ENCODE data around the gene GALNT3.

The GALNT3 gene

DNA sequence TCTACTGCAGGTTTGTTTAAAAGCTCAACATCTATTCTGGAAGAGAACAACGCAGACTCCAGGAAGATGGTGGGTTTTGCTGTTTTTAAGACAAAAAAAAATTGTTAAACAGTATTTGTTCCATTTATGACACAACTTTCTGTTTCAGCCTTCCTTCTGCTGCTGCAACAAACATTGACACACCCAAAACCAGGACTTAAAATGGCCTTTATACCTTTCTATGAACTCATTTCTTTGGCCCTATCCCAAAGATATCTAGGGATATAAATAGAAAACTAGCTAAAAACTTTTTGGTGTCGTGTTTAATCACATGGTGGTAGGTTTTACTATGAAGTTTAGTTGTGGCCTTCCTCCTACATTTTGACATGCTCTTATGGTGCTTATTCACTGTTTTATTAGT is 964 bp upstream of the GALNT3 start:
- DNase-seq = no peak

DNA sequence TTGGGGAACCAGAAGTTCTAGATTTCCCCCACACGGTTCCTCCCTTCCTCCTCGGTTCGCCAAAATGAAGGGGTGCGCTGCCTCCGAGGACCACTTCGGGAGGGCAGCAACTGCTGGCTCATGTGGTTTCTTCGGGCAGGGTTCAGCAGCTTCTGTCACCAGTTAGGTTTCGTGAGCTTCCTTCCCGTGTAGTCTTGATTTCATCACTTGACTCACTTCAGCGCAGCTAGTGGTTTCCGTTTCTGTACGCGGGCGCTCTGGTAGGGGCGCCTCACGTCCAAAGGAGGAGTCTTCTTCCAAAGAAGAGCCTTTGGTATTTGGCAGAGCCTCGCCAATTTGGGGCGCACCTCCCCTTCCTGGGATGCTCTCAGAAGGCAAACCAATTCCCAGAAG is 485 bp upstream of the GALNT3 start:
- peak; percentile 80 for DNase-seq

DNA sequence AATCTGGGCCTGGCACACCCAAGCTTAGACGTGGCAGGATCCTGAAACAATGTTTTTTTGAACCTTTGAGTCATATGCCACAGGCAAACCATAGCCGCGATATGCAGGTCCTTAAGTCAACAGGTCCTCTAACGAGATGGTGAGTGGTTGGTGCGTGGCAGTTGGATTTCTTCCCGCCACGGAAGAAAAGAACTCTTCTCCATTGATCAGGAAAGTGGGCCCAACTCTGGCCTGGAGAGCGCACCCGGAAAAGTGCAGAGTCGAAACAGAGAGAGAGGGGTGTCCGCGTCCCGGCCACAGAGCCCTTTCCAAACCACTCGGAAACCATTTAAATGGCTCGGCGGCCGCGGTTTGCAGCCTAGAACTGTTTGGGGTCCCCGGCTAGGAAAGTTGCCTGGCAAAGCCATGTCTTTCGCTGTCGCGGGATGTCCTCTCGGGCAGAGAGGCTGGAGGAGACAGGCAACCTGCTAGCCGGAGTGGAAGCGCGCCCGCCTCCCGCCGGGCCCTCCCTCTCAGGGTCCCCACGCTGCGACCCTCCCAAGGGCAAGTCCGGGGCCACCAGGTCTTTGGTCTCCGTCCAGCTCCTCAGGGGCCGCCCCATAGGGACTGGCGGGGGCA is 777 bp downstream of the GALNT3 start:
- DNase-seq = peak; percentile 60

DNA sequence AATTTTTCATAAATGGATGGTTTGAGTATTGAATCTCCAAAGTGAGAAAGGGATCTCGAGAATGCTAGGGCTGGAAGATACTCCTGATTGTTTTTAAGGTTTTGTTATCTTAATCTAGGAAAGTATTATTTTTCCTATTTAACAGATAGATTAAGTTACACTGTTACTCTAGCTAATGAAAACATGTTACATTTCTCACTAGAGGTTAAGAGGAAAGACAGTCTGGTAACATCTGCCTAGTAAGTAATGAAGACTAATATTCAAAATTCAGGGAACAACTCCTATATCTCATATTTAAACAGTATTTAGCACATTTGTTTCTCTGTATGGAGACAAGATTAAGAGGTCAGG is 2.0 kb downstream of the GALNT3 start:
- no peak for DNase-seq

DNA sequence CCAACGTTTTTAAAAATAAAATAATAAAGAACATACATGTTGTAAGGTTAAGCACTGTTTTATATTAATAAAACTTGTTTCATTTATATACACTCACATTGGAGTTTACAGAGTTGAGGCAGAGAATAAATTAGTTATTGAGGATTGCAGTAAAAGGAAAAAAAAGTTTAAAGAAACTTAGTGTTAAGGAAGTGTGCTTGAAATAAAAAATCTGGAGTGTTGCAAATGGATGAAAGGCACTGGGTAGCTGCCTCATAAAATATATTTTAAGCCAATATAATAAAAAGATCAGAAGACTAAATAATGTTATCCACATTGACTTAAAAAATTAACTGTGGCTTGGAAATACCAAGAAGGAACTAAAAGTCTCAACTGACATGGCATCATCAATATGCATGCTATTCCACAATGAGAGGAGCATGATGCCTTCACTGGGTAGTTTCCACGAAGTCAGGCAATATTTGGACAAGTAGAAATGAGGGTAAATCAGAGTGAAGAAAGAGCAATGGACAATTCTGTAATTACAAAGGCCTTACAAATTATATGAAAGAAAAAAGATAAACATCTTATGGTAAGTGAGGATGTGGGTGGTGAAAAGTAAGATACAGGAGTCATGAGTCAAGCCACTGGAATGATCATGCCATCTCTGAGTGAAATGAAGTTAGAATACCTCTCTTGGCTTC is 2.5 kb downstream of the GALNT3 start:
- DNase-seq = no peak

DNA sequence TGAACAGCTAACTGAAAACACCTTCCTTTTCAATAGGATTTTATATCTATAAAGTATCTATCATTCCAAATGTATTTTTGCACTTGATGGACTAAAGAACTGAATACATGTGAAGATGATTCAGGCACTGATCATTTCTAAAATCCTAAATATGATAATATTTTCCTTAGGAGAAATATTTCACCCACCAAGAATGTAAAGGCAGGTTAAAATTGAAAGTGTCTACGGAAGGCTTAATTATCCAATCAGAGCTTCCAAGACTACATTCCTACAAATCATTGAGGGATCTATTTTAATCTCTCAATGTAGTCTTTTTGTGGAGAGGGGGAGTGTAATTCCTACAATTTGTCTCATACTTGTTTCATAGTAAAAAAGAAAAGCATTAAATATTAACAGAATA is 3.6 kb downstream of the GALNT3 start:
- DNase-seq = no peak

DNA sequence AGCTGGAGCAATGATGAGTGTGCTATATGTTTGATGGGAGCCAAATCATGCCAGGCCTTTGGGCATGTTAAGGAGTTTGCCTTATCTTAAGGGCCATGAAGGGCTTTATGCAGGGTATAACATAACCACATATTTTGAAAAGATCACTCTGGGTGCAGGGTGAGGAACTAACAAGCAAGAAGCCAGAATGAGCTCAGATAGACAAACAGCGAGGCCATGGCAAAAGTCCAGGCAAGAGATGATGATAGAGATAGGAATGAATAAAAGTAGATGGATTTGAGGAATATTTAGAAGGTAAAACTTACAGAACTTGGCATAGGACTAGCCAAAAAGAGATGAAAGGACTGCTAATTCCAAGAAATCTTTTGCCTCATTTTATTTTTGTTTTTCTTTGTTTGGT is 6.7 kb downstream of the GALNT3 start:
- no peak for DNase-seq

DNA sequence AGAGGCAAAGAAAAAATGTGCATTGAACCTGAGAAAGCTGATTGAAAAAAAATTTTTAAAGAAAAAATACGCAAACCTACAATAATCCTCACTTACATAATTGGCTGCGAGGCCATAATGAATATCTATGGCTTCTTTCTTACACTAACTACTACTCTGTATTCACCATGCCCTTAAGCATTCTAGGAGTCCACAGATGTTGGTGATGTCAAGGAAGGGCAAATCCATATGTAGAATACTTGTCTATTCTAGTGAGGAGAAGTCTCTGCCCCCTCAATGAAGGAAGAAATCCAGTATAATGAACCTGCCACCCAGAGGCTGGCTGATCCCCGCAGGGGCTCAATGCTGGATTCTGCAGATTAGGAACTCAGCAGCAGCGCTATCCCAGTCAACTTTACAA is 14.3 kb downstream of the GALNT3 start:
- no peak for DNase-seq

DNA sequence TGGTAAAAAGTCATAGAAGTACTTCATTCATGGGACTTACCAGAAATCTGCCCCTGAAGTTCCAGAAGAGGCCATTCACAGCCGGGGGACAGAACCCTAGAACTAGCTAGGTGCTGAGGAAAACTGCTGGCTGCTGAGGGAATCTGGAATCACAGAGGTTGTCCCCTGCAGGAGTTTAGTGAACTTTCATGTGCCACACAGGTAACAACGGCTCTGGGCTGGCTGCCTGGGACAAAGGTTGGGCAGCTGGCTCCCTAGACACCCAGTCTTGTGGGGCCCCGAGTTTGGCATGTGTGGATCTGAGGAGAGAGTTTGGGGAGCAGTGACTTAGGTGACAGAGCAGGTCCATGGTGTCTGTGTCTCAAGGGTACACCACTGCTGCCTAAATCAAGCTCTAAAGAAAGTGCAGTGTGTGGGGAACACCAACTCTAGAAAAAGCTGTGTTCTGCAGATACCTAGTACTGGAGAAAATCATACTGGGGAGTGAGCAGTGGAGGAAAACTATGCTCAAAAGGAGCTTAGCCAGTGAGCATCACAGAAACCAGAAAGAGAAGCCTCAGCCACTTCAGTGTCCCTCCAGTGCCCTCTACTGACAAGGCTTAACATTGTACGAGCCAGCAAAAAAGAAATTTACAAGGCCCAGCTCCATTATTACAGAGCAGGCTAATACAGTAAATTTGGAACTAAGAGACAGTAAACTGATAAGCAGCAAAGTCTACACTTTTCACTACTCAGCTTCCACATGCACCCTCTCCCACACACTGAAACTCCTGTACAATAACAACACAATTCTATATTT is 15.2 kb downstream of the GALNT3 start:
- DNase-seq = no peak

DNA sequence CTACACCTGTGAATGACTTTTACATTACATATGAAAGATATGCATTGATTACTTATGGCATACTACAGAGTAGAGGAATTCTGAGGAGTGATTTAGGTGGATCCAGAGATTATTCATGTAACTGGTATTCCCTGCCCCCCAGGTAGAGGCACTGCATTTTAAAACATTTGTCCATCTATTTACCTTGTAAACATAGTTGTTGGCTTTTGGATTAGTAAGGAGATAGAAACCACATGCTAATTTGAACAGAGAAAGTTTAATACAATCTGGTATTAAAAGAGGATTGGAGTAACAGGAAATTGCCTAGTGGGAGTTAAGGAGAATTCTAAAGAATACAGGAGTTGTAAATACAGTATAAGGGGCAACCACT is 15.9 kb downstream of the GALNT3 start:
- DNase-seq = no peak

DNA sequence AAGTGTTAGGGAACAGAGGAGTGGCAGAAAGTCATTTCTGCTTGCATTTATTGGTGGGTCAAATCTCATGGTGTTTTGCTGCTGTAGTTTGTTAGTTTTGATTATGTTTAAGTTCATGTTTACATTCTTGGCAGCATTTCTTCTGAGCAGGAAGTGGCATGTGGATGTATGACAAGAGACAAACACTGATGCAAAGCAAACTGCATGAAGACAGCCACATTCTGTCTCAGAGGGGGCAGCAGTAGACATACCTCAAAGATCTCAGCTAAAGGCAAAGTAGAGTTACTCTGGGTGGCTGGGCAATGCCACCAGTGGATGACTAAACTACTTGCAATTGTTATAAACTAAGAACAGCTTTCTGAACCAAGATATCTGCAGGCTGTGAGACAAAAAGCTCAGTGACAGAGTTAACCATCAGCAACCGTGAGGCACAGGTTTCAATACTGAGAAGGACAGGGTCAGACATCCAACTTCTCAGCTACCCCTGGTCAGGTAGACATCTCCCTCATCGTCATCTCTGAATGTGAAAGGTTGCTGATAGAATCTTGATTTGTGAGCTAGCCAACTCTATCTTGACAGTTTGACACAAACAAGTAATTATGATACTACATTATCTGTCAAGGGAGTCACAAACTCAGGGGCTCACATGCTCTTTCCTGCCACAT is 16.4 kb downstream of the GALNT3 start:
- no peak for DNase-seq

DNA sequence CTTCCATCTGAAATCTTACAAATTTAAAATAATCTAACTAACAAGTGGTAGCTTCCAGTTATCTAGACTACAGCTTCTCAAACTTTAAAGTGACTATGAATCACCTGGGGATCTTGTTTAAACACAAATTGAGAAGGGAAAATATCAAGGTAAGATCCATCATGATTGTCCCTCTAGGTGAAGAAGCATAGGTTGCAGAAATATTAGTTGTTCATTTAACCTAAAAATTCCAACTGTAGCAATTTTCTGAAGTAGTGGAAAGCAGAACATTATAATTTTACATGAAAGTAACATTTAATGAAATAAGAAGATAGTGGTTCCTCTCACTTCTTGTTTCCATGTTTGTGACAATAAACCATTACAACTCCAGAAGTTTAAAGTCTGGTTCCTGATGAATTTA is 17.3 kb downstream of the GALNT3 start:
- DNase-seq = no peak

DNA sequence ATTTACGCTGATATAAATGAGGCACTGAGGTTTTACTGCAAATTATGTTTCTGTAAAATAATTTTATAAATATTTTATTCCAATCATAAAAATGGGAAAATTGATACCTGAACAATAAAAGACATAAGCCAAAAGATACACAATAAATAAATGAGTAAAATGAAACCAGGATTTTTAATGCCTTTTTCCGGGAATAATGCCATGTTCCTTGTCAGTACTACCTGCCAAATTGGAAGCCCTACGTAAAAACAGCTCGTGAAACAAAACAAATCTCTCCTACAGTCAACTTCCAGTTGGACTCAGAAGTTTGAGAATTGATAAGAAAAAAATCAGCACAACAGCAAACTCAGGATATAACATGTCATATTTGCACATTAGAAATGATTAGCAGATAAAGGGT is 18.0 kb downstream of the GALNT3 start:
- DNase-seq = no peak

DNA sequence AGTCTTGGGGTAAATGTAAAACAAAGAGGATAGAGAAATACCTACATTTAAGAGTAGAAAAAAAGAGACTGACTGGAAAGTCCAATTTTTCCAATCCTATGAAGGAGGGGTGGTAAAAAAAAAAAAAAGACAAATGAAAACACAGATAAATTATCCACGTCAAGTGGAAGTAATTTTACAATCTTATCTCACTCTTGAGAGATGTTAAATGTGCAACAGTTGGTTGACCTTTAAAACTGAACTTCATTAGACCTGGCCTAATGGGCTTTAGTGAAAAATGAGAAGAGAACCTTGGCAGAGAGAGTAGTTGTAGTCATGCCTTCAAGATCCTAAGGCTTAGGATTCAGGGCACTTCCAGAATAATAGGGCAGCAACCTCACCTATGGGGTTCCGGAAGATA is 20.4 kb downstream of the GALNT3 start:
- DNase-seq = no peak

DNA sequence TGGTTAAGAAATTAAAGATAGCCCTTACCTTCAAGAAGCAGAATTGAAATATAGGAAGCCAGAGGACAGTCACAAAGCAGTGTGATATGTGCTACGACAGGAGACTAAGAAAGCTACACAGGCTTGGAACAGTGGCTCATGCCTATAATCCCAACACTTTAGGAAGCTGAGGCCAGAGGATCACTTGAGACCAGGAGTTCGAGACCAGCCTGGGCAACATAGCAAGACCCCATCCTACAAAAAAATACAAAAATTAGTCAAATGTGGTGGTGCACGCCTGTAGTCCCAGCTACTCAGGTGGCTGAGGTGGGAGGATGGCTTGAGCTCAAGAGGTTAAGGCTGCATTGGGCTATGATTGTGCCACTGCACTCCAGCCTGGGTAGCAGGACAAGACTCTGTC is 21.9 kb downstream of the GALNT3 start:
- DNase-seq = no peak

DNA sequence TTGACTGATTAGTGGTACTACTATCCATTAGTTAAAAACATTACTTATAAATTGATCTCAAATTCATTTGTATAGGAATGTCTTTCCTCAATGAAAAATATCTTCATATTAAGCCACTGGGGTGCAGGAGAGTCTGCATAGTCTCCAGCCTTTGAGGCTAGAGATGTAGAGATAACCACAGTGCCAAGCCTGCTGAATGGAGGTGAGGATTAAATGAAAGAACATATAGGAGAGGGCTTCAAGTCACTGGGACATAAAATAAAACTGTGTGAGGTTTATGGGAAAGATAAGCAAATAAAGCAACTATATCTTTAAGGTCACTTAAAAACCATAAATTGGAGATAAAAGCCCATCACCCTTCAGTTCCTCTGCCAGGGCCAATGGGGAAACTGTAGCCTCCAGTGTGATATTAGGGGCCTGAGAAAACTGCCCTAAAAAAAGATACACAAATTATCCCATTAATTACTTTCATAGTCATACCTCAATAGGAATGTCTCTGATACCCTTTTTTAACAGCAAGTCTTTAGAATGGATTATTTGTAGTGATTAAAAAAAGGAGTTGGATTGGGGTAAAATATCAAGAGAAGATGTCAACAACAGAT is 27.6 kb downstream of the GALNT3 start:
- DNase-seq = no peak

DNA sequence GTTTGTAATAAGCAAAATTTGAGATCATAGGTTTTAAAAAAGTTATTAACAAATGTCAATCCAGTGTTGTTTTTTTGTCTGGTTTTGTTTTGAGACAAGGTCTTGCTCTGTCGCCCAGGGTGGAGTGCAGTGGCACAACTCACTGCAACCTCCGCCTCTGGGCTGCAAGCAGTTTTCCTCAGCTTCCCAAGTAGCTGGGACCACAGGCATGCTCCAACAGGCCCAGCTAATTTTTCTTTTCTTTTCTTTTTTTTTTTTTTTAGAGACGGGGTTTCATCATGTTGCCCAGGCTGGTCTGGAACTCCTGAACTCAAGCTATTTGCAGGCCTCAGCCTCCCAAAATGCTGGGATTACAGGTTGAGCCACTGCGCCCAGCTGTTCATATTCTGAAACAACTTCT is 31.3 kb downstream of the GALNT3 start:
- no peak for DNase-seq

DNA sequence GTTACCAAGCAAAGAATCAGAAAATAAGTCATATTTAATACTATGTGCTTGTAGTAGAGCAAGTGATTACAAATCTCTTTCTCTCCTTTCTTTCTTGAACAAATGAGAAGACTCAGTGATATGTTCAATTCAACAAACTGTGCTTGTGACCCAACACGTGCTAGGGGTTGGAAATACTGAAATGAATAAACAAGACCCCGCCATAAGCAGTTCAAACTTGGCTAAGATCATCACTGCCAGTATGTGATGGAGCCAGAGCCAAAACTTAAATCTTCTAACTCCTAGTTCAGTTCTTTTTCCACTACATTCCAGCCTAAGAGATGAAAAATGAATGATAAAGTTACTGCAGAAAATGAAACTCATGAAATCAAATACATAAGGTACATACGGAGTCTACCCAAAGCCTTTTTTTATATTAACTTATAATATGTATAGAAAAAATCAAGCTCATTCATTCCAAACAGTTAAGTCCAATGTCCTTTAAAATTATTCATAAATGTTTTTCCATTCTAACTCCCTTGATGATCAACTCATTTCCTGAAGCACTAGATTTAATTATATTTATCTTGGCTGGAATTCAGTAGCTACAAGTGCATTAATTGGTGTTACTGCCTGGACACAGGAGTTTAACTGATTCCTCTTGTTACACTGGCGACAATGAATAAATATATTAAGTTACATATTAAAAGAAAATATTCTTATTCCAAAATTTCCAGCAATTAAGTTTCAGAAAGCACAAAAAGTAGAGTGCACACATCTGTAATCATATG is 36.0 kb downstream of the GALNT3 start:
- DNase-seq = no peak

DNA sequence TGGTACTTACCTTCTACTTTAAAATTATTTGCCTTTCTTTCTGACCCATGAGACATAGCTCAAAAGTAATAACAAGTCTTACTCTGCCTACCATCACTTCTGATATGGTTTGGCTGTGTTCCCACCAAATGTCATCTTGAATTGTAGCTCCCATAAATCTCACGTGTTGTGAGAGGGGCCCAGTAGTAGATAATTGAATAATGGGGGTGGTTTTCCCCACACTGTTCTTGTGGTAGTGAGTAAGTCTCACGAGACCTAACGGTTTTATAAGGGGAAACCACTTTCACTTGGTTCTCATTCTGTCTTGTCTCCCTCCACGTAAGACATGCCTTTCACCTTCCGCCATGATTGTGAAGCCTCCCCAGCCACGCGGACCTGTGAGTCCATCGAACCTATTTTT is 47.5 kb downstream of the GALNT3 start:
- DNase-seq = no peak

DNA sequence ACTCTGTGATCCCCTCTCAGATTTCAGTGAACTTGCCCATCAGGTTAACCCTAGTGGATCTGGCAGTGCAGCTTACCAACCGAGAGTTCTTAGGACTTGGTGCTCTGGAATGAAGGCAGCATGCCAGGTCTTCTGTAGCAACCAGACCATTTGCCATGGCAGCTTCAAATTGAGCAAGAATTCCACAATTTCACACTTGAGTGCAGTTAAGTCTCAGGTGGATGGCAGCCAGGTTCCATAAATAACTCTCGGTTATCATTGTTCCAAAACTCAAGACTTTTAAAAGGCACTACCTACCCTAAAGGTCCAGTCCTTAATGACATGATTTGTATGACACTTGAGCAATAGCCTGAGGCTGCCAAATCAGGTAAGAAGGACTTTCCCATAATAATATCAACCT is 48.1 kb downstream of the GALNT3 start:
- no peak for DNase-seq

DNA sequence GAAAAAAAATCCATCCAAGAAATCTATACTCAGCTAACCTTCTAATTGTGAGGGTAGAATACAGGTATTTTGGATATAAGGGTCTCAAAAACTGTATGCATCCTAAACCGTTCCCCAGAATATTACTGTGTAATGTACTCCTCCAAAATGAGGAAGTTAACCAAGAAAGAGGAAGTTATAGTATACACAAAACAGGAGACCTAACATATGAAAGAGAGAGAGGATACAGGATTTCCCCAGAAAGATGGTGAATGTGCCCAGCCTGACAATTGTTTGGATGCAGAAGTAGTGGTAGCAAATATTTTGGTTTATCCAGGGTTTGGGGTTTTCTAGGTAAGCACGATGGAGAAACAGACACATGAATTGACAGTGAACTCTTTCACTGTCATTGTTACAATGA is 50.6 kb downstream of the GALNT3 start:
- DNase-seq = no peak

DNA sequence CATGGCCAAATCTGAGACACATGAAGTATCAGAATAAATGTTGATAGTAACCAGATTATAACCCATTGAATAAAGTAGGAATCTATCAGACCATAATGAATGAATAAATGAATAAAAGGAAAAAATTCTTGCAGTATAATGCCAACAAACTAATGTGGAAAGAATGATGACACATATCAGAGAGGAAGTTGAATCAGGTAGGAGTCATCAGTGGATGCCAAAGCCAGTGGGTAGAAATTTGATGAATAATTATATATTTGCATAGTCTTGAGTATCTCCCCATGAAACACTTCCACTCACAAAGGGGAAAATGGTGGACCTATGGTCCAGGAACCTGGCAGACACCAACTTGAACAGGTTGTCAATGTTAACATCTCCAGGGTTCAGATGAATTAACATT is 68.6 kb downstream of the GALNT3 start:
- DNase-seq = no peak

DNA sequence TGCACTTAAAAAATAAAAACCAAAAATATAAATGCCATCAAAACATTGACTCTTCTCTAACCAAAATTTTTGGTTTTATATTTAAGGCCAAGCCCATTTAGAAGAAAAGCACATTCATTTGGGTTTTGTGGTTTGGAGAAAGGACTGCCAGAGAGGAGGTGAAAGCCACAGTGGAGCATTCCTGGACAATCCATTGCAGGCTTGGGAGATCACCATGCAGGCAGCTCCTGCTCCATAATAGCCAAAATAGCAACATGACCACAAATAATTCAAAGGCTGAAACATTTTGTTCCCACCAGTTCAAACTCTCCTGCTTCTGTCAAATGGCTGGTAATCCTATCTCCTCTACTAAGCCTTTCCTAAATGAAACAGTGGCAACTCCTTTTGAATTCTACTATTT is 73.5 kb downstream of the GALNT3 start:
- no peak for DNase-seq

All from activated CD8-positive, alpha-beta memory T cell treated with anti-CD3 and anti-CD28 coated beads, Interleukin-2, amount 50 U/mL, for 48 hours (primary cell).